Lung (tissue), 12 donors: ENCODE results near the gene TMC8. TPM values are rescaled to one million over a fixed set of nuclear protein-coding genes. Genes with fewer than 3 reads are reported as not detected.

ENCODE experiments used
- ATAC-seq: fragments of 200-7000 bp; cut with Tn5 transposase; one replicate; pipeline ENCODE4 v1.9.1; 2020; ENCODE audit warnings: moderate number of reproducible peaks; ENCODE audit not compliant: insufficient read depth, low FRiP score
- DNase-seq, 3 donors: peaks; one replicate each; pipeline ENCODE4 v3.0.0-alpha.2; 2013 to 2017
- H3K27ac ChIP-seq, 2 donors: one replicate each; pipeline ENCODE4 v1.5.1; 2013; ENCODE audit warnings: mild to moderate bottlenecking in 2 of 2, moderate library complexity in 2 of 2, control low read depth in 1 of 2, inconsistent platforms in 1 of 2, low read depth in 1 of 2, low read length in 1 of 2
- H3K27me3 ChIP-seq, 3 donors: one replicate each; pipeline ENCODE4 v1.5.1; 2013; ENCODE audit warnings: low read length in 2 of 3; ENCODE audit not compliant: control insufficient read depth in 3 of 3, insufficient read depth in 3 of 3
- H3K36me3 ChIP-seq, 4 donors: one replicate each; pipeline ENCODE4 v1.5.1; 2013; ENCODE audit warnings: low read length in 4 of 4, mild to moderate bottlenecking in 1 of 4, moderate library complexity in 1 of 4; ENCODE audit not compliant: control insufficient read depth in 4 of 4, insufficient read depth in 4 of 4
- H3K4me1 ChIP-seq, 5 donors: one replicate each; pipeline ENCODE4 v1.5.1; 2013; ENCODE audit warnings: low read length in 5 of 5, mild to moderate bottlenecking in 2 of 5, moderate library complexity in 1 of 5; ENCODE audit not compliant: control insufficient read depth in 5 of 5, insufficient read depth in 5 of 5
- H3K4me3 ChIP-seq: one replicate; pipeline ENCODE4 v1.5.1; 2013; ENCODE audit warnings: mild to moderate bottlenecking, control low read depth, moderate library complexity
- H3K9ac ChIP-seq, 2 donors: one replicate each; pipeline ENCODE4 v1.5.1; 2013; ENCODE audit warnings: low read length in 2 of 2, control low read depth in 1 of 2; ENCODE audit not compliant: insufficient read depth in 1 of 2
- H3K9me3 ChIP-seq, 4 donors: one replicate each; pipeline ENCODE4 v1.5.1; 2013; ENCODE audit warnings: low read length in 3 of 4, mild to moderate bottlenecking in 1 of 4, moderate library complexity in 1 of 4; ENCODE audit not compliant: control insufficient read depth in 4 of 4, insufficient read depth in 3 of 4
- WGBS, 2 donors: extraction: QIAGEN DNeasy Blood & Tissue Kit; methylation state at CpG; one replicate each; pipeline ENCODE4 v1.1.7; 2013; 5-methylcytosine and 5-hydroxymethylcytosine counted together
- polyA plus RNA-seq, 2 donors: library from polyadenylated mRNA; stranded (reverse); fragments of 200-250 nt; gene quantifications; one replicate each; pipeline ENCODE4 v1.2.1, GENCODE V29; 2013
- total RNA-seq, 2 donors: library from RNA; depleted of rRNA in 1 of 2; stranded (reverse); fragments of >200 nt in 1 of 2; gene quantifications; one replicate each; pipeline ENCODE4 v1.2.1, GENCODE V29; 2014 to 2021
- TF ChIP-seq, protein P1 (sequence below): IDR thresholded peaks from 2 replicates; pipeline ENCODE4 v1.5.1; 2012; ENCODE audit warnings: mild to moderate bottlenecking; ENCODE audit errors: control extremely low read depth, extremely low read depth
- donor health status: control.
- donor health status: control.
- donor health status: Bipolar disorder and iron deficiency.
- donor health status: healthy.
- donor health status: DM: yes; HTN: yes; CAD: no.

The TMC8 gene
- total and polyA plus RNA-seq, 4 donors = 15.5 to 28.1 (median 18.5) TPM

DNA sequence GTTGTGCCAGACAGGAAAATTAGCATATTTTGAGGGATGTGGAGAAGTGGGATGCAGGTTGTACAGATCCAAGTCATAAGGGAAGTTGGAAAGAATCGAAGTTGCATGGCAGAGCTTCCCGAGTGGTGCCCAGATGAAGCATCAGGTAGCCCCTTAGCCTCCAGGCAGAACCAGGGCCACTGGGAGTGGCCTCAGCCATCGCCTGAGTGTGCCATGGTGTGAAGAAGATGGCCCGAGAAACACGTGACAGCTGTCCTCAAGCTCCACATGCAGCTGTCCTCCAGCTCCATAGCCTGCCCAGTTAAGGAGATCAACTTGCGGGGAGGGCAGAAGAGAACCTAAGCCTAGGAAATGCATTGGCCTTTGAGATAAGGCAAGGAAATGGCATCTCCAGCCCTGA lies 35.5 kb upstream of the TMC8 start:
- DNase-seq = no peak
- H3K9me3 ChIP-seq = no peaks in the 10 kb centered on the region
- no peaks in the 10 kb centered on the region for H3K27me3 ChIP-seq
- peaks cover 42 to 66% (median 56%) of the 10 kb centered on the region in 4 donors for H3K36me3 ChIP-seq
- no peak overlapping the region for H3K9ac ChIP-seq
- TF ChIP-seq, protein P1, sequence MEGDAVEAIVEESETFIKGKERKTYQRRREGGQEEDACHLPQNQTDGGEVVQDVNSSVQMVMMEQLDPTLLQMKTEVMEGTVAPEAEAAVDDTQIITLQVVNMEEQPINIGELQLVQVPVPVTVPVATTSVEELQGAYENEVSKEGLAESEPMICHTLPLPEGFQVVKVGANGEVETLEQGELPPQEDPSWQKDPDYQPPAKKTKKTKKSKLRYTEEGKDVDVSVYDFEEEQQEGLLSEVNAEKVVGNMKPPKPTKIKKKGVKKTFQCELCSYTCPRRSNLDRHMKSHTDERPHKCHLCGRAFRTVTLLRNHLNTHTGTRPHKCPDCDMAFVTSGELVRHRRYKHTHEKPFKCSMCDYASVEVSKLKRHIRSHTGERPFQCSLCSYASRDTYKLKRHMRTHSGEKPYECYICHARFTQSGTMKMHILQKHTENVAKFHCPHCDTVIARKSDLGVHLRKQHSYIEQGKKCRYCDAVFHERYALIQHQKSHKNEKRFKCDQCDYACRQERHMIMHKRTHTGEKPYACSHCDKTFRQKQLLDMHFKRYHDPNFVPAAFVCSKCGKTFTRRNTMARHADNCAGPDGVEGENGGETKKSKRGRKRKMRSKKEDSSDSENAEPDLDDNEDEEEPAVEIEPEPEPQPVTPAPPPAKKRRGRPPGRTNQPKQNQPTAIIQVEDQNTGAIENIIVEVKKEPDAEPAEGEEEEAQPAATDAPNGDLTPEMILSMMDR = no peak
- ATAC-seq = no peak
- no peak overlapping the region for H3K27ac ChIP-seq
- 95 to 96% methylated on average over 6 of the region's 6 CpGs for WGBS, 2 donors
- no peaks in the 10 kb centered on the region for H3K4me1 ChIP-seq
- H3K4me3 ChIP-seq = no peak overlapping the region

DNA sequence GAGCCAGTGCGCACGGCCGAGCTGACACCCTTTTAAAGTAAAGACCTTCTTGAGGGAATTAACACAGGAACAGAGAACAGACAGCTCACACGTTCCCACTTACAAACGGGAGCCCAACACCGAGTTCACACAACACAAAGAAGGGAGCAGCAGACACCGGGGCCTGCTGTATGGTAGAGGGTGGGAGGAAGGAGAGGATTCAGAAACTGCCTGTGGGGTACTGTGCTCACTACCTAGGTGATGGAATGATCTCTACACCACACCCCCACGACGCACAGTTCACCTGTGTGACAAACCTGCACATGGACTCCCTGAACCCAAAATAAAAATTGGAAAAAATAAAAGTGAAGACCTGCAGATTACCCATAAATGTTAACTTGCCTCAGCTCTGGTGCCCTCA lies 34.5 kb upstream of the TMC8 start:
- 95 to 98% methylated on average over 9 of the region's 9 CpGs for WGBS, 2 donors
- no peak for ATAC-seq
- TF ChIP-seq, protein P1 = no peak
- Histone ChIP-seq H3K27ac (no peak overlapping the region), H3K4me3 (no peak overlapping the region), H3K27me3 (no peaks in the 10 kb centered on the region), H3K36me3 (peaks cover 36 to 65% (median 52%) of the 10 kb centered on the region in 4 donors), H3K9ac (no peak overlapping the region), H3K4me1 (no peaks in the 10 kb centered on the region), H3K9me3 (no peaks in the 10 kb centered on the region)
- DNase-seq = no peak

DNA sequence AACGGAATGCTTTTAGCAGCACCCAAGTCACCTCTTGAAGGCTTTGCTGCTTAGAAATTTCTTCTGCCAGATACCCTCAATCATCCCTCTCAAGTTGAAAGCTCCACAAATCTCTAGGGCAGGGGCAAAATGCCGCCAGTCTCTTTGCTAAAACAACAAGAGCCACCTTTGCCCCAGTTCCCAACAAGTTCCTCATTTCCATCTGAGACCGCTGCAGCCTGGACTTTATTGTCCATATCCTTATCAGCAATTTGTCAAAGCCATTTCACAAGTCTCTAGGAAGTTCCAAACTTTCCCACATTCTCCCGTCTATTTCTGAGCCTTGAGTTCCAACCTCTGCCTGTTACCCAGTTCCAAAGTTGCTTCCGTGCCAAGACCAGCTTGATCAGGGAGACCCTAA lies 29.5 kb upstream of the TMC8 start:
- H3K27me3 ChIP-seq = no peaks in the 10 kb centered on the region
- H3K27ac ChIP-seq = no peak overlapping the region
- H3K4me3 ChIP-seq = no peak overlapping the region
- H3K9ac ChIP-seq = no peak overlapping the region
- H3K36me3 ChIP-seq = peaks cover 25 to 59% (median 41%) of the 10 kb centered on the region in 4 donors
- H3K9me3 ChIP-seq = no peaks in the 10 kb centered on the region
- ATAC-seq = no peak
- no peak for DNase-seq
- peaks cover 0 to 7% (median 0%) of the 10 kb centered on the region in 5 donors for H3K4me1 ChIP-seq
- TF ChIP-seq, protein P1 = no peak
- WGBS, 2 donors = 89 to 91% methylated on average over 5 of the region's 5 CpGs

DNA sequence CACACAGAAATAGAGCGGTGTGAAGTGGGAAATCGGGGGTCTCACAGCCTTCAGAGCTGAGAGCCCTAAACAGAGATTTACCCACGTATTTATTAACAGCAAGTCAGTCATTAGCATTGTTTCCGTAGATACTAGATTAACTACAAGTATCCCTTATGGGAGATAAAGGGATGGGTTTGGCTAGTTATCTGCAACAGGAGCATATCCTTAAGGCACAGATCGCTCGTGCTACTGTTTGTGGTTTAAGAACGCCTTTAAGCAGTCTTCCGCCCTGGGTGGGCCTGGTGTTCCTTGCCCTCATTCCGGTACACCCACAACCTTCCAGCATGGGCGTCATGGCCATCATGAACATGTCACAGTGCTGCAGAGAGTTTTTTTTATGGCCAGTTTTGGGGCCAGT lies 29.0 kb upstream of the TMC8 start:
- Histone ChIP-seq H3K9ac (no peak overlapping the region), H3K27me3 (no peaks in the 10 kb centered on the region), H3K27ac (no peak overlapping the region), H3K4me1 (peaks cover 0 to 7% (median 0%) of the 10 kb centered on the region in 5 donors), H3K4me3 (no peak overlapping the region), H3K36me3 (peaks cover 22 to 55% (median 38%) of the 10 kb centered on the region in 4 donors), H3K9me3 (no peaks in the 10 kb centered on the region)
- TF ChIP-seq, protein P1 = no peak
- no peak for DNase-seq
- WGBS, 2 donors = 93 to 97% methylated on average over 10 of the region's 10 CpGs
- ATAC-seq = no peak
